OCI-LY7 (cell line): ENCODE data around the gene COX17. TPM values are rescaled to one million over a fixed set of nuclear protein-coding genes. Genes with fewer than 3 reads are reported as not detected.

ENCODE experiments used
- BruUV-seq: library from RNA; stranded (reverse); fragments of 400-500 nt; replicated peaks from 2 replicates; lab custom pipeline; 2021; lab: Mats Ljungman, UMichigan
- CTCF ChIA-PET: fragments of 300-600 bp; sonication (Branson Sonifier 250); formaldehyde crosslinking; loops from one replicate; lab custom pipeline; 2022; ENCODE audit warnings: antibody characterized with exemption; ENCODE audit not compliant: unreplicated experiment; lab: Charles Lee
- POLR2A ChIA-PET: fragments of 300-600 bp; sonication (Branson Sonifier 250); formaldehyde crosslinking; loops from one replicate; lab custom pipeline; 2022; ENCODE audit warnings: antibody characterized with exemption; lab: Charles Lee
- DNase-seq: peaks from one replicate; pipeline ENCODE4 v3.0.0-alpha.2; 2015; ENCODE audit warnings: low spot score
- H2AFZ ChIP-seq: fragments of 200-600 bp; sonication (generic), shearing (Covaris generic); 2 replicates; pipeline ENCODE4 v1.6.1; 2014; ENCODE audit warnings: mild to moderate bottlenecking, antibody characterized with exemption, low read length, moderate library complexity
- H3K27ac ChIP-seq: fragments of 200-600 bp; sonication (generic); 2 replicates; pipeline ENCODE4 v1.5.1; 2014; ENCODE audit warnings: mixed run types, low read depth, mild to moderate bottlenecking, moderate library complexity, low read length, inconsistent platforms; ENCODE audit not compliant: poor library complexity, severe bottlenecking
- H3K36me3 ChIP-seq: fragments of 200-600 bp; sonication (generic); 2 replicates; pipeline ENCODE4 v1.6.1; 2014; ENCODE audit warnings: mild to moderate bottlenecking, antibody characterized with exemption, low read length, moderate library complexity, mixed read lengths; ENCODE audit not compliant: insufficient read depth
- H3K4me1 ChIP-seq: fragments of 200-600 bp; sonication (generic); 2 replicates; pipeline ENCODE4 v1.5.1; 2014; ENCODE audit warnings: mild to moderate bottlenecking, low read length; ENCODE audit not compliant: insufficient read depth, poor library complexity, severe bottlenecking
- H3K4me2 ChIP-seq: fragments of 200-600 bp; sonication (generic); 2 replicates; pipeline ENCODE4 v1.6.1; 2014; ENCODE audit warnings: mild to moderate bottlenecking, low read length
- H3K4me3 ChIP-seq: fragments of 200-600 bp; sonication (generic); 2 replicates; pipeline ENCODE4 v1.5.1; 2014; ENCODE audit warnings: mild to moderate bottlenecking, low read depth, low read length; ENCODE audit not compliant: poor library complexity, severe bottlenecking
- H3K79me2 ChIP-seq: fragments of 200-600 bp; sonication (generic); 2 replicates; pipeline ENCODE4 v1.6.1; 2016; ENCODE audit warnings: low read depth, mild to moderate bottlenecking, low read length, moderate library complexity, mixed read lengths; ENCODE audit not compliant: insufficient read depth
- H3K9me2 ChIP-seq: fragments of 200-600 bp; sonication (generic); 2 replicates; pipeline ENCODE4 v1.6.1; 2016; ENCODE audit warnings: mild to moderate bottlenecking, low read length, mixed read lengths; ENCODE audit not compliant: insufficient read depth
- H3K9me3 ChIP-seq: fragments of 200-600 bp; sonication (generic); 2 replicates; pipeline ENCODE4 v1.6.1; 2014; ENCODE audit warnings: mild to moderate bottlenecking, mixed run types, low read length, mixed read lengths
- H4K20me1 ChIP-seq: fragments of 200-600 bp; sonication (generic); 2 replicates; pipeline ENCODE4 v1.6.1; 2014; ENCODE audit warnings: mild to moderate bottlenecking, antibody characterized with exemption, low read length, moderate library complexity, mixed read lengths; ENCODE audit not compliant: insufficient read depth
- EZH2phosphoT487 ChIP-seq: fragments of 200-600 bp; sonication (generic); IDR thresholded peaks from 2 replicates; pipeline ENCODE4 v1.6.1; 2018; ENCODE audit warnings: low read depth, borderline replicate concordance, mild to moderate bottlenecking, mixed run types, antibody characterized with exemption, low read length, moderate library complexity, mixed read lengths
- intact Hi-C: fragments of 100-400 bp; cut with micrococcal nuclease; formaldehyde crosslinking; loops from one replicate; pipeline ENCODE4 v1.10.0; 2022; ENCODE audit not compliant: unreplicated experiment
- total RNA-seq, 2 experiments: library from RNA; depleted of rRNA in 1 of 2; stranded (reverse); fragments of >200 nt in 1 of 2; shearing (Covaris generic) in 1 of 2; gene quantifications; 2 replicates each; pipeline ENCODE4 v1.2.3, GENCODE V29; 2014 to 2022
- TF ChIP-seq, protein P1 (sequence below): fragments of 200-600 bp; sonication (generic); conservative IDR thresholded peaks from 2 replicates; pipeline ENCODE4 v1.5.1; 2014; ENCODE audit warnings: mild to moderate bottlenecking, antibody characterized with exemption, low read length, moderate library complexity, mixed read lengths

COX17 gene
- total RNA-seq, 2 experiments from 2014 or later, result 77.3 to 80.0 TPM

DNA sequence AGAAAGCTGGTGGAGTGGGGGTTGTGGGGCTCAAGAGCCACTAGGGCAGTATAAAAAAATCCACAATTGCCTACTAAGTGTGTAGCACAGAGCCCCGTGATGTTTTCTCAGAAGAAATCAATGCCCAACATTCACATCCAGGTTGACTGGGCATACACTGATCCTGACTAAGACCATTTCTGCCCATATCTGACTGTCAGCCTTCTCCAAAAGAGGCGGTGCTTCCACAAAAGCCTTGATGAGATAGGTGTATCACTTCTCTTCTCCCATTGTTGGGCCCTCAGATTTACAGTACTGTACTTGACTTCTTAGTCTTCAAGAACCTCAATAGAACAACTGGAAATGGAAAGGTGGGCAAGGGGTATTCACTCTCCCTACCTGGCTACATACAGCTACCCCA, 18.2 kb downstream of the COX17 start:
- Histone ChIP-seq H3K9me3 (no peaks in the 10 kb centered on the region), H3K9me2 (no peaks in the 10 kb centered on the region), H3K4me1 (no peaks in the 10 kb centered on the region), H3K79me2 (no peaks in the 10 kb centered on the region), H3K36me3 (no peaks in the 10 kb centered on the region), H2AFZ (no peak overlapping the region), H3K4me2 (no peak overlapping the region), H4K20me1 (no peaks in the 10 kb centered on the region), H3K27ac (no peak overlapping the region), H3K4me3 (no peak overlapping the region)
- POLR2A ChIA-PET, result interaction anchor here (1.5 kb wide), 1 partner anchor 18 kb away, joined by 5 read pairs; no protein-coding TSS in a partner anchor
- TF ChIP-seq, protein P1, sequence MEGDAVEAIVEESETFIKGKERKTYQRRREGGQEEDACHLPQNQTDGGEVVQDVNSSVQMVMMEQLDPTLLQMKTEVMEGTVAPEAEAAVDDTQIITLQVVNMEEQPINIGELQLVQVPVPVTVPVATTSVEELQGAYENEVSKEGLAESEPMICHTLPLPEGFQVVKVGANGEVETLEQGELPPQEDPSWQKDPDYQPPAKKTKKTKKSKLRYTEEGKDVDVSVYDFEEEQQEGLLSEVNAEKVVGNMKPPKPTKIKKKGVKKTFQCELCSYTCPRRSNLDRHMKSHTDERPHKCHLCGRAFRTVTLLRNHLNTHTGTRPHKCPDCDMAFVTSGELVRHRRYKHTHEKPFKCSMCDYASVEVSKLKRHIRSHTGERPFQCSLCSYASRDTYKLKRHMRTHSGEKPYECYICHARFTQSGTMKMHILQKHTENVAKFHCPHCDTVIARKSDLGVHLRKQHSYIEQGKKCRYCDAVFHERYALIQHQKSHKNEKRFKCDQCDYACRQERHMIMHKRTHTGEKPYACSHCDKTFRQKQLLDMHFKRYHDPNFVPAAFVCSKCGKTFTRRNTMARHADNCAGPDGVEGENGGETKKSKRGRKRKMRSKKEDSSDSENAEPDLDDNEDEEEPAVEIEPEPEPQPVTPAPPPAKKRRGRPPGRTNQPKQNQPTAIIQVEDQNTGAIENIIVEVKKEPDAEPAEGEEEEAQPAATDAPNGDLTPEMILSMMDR, result no peak
- TF ChIP-seq EZH2phosphoT487, result no peak
- DNase-seq, result no peak
- BruUV-seq, result no TSS peak
- CTCF ChIA-PET, result interaction anchor here (0.6 kb wide), 1 partner anchor 84 kb away, joined by 5 read pairs; no protein-coding TSS in a partner anchor
- intact Hi-C loops, result no loop called here

DNA sequence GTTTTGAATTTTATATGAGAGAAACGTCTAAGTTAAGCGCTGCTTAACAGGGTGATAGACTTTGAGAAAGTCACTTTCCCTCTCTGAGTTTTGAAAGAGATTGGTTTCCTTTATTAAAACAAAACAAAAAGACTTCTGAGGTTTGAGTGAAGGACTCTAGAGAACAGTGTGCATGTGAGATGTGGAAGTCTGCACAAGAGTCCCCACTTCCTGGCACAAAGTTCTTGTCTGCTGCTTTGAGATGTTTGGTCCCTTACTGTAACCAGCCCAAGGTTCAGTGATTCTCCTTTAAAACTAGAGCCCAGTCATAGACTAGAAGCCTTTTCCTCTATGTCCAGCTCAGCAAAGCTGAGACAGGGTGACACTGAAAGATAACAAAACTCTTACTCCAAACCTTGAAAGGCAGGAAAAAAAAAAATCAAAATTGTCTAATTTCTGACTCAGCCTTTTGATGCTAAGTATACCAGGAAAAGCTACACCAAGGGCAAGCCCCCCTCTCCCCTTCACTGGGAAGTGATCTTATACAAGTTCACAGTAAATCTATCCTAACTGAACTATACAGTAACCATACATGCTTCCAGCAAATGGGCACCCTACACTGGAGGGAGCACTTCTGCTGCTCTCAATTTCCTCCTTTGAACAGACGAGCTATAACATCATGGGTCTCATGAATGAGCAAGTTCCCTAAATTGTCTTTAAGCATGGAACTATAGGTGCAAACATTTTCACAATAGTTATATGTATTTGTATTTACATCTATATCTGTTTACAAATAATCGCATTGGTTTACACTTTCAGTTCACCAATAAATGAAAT, 19.1 kb downstream of the COX17 start:
- ChIA-PET CTCF (interaction anchor here (0.6 kb wide), 1 partner anchor 85 kb away, joined by 5 read pairs; no protein-coding TSS in a partner anchor), POLR2A (interaction anchor here (0.6 to 1.5 kb wide), 2 partner anchors 19 to 190 kb away, joined by 3 to 5 read pairs; no protein-coding TSS in a partner anchor)
- H4K20me1 ChIP-seq, result no peaks in the 10 kb centered on the region
- H3K4me3 ChIP-seq, result no peak overlapping the region
- intact Hi-C loops, result no loop called here
- no peak for DNase-seq
- BruUV-seq, result no TSS peak
- H3K36me3 ChIP-seq, result no peaks in the 10 kb centered on the region
- no peaks in the 10 kb centered on the region for H3K9me2 ChIP-seq
- H3K4me1 ChIP-seq, result no peaks in the 10 kb centered on the region
- H3K79me2 ChIP-seq, result no peaks in the 10 kb centered on the region
- H3K27ac ChIP-seq, result no peak overlapping the region
- H3K9me3 ChIP-seq, result no peaks in the 10 kb centered on the region
- H3K4me2 ChIP-seq, result no peak overlapping the region
- H2AFZ ChIP-seq, result no peak overlapping the region
- TF ChIP-seq, protein P1, result no peak
- no peak for TF ChIP-seq EZH2phosphoT487

DNA sequence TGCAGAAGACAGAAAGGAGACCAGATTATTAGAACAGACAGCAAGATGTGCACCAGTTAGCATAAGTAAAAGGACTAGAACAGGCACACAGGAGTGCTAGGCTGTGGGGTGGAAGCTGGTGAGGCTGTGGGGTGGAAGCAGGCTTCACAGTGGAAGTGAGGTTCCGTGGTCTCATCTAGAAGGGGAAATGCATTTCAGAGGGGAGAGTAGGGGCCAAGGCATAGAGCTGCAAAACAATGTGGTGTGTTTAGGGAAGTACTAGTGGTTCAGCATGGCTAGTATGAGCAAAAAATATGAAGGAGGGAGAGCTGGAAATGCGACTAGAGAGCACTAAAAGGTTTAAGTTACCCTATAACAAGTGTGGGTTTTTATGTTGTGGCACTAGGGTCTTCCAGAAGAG, 23.3 kb downstream of the COX17 start:
- intact Hi-C loops, result no loop called here
- Histone ChIP-seq H3K9me2 (no peaks in the 10 kb centered on the region), H3K27ac (no peak overlapping the region), H3K4me2 (no peak overlapping the region), H3K4me1 (no peaks in the 10 kb centered on the region), H2AFZ (no peak overlapping the region), H3K36me3 (no peaks in the 10 kb centered on the region), H3K9me3 (no peaks in the 10 kb centered on the region), H3K4me3 (no peak overlapping the region), H4K20me1 (no peaks in the 10 kb centered on the region), H3K79me2 (no peaks in the 10 kb centered on the region)
- BruUV-seq, result no TSS peak
- TF ChIP-seq, protein P1, result no peak
- TF ChIP-seq EZH2phosphoT487, result no peak
- ChIA-PET POLR2A (interaction anchor here (0.6 kb wide), 1 partner anchor 27 kb away, joined by 3 read pairs; no protein-coding TSS in a partner anchor), CTCF (interaction anchor here (0.6 kb wide), 1 partner anchor 12 kb away, joined by 3 read pairs; no protein-coding TSS in a partner anchor)
- DNase-seq, result no peak
